ENCODE results near the gene DNAH14. TPM values are rescaled to one million over a fixed set of nuclear protein-coding genes. Genes with fewer than 3 reads are reported as not detected.
A peak's percentile ranks its signal among the peaks of the same experiment; 100 is the strongest.

Gene DNAH14
- total and polyA plus RNA-seq, 2 of the 13 experiments (the other 11 are each of a cell fraction or from before 2014, with no cell fraction given), result 4.5 to 27.5 TPM

DNA sequence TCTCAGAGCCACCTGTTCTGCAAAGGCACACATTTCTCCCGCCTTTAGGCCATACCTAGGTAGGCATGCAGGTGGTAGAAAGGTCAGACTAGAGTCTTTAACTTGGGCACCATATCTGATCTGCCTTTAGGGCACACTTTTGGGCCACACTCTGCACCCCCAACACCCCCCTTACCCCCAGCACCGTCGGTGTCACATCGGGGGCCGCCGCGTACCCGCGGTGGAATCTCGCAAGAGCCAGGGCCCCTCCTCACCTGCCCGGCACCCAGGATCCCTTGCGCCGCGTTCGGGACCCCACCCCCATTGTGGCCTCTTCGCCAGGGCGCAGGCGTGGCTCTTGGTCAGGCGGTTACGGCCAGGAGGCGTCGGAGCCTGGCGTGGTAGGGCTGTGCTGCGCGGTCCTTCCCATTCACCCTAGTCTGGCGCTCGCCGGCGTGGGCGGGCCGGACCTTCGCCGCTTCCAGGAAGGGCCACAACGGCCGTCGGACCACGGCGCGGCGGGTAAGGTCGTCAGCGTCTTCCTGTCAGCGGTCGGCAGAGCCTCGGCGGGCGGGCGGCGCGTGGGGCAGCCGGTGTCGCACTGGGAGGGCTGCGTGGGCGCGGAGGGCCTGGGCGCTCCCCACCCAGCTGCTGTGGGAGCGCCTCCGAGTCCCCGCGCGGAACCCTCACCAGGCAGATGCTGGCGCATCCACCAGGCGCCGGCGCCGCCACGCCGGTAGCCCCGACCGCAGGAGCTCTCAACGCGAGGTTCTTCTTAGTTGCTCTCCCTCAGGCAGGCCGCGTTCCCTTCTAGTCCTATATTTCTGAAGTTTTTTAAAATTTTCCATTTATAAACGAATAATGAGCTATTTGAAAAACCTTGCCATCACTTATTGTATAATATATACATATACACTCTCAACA, at the start of gene DNAH14 (continued):
- TF ChIP-seq MATR3 (CRISPR knock-in tag; IDR thresholded peaks at IDR 0.05) (no peak), SP1 (IDR thresholded peaks at IDR 0.05) (no peak), SP1 (CRISPR knock-in tag; IDR thresholded peaks at IDR 0.05) (peak; percentile 48; the same call in 1 of the 2 replicates), ADNP (CRISPR knock-in tag; IDR thresholded peaks at IDR 0.05) (no peak), ZNF713 (CRISPR knock-in tag; IDR thresholded peaks at IDR 0.05) (0 out of 2 replicates have a peak, but pooled peaks have one; percentile 61), ZNF891 (CRISPR knock-in tag; IDR thresholded peaks at IDR 0.05) (peak; percentile 97), TOPORS (CRISPR knock-in tag; IDR thresholded peaks at IDR 0.05) (peak; percentile 92), BRD4 (CRISPR knock-in tag; IDR thresholded peaks at IDR 0.05) (peak; percentile 92), NFE2L1 (CRISPR knock-in tag; IDR thresholded peaks at IDR 0.05; ENCODE audit: borderline replicate concordance) (peak; percentile 61; the same call in 1 of the 2 replicates), ZNF44 (CRISPR knock-in tag; IDR thresholded peaks at IDR 0.05) (peak; percentile 90), NAIF1 (CRISPR knock-in tag; IDR thresholded peaks at IDR 0.05; ENCODE audit: borderline replicate concordance) (peak; percentile 41; the same call in 1 of the 2 replicates), GABPA (IDR thresholded peaks at IDR 0.05; ENCODE audit: low read depth, low read length) (peak; percentile 47; the same call in 1 of the 2 replicates), GABPA (CRISPR knock-in tag; IDR thresholded peaks at IDR 0.05; ENCODE audit: low read depth) (no peak), ZNF761 (CRISPR knock-in tag; conservative IDR thresholded peaks at IDR 0.05) (0 out of 2 replicates have a peak, but pooled peaks have one; percentile 27), MAZ (IDR thresholded peaks at IDR 0.05; ENCODE audit: borderline replicate concordance, low read depth, low read length) (no peak), MAZ (CRISPR knock-in tag; IDR thresholded peaks at IDR 0.05; ENCODE audit: low read depth) (peak; percentile 87; the same call in 1 of the 2 replicates), BHLHE40 (IDR thresholded peaks at IDR 0.05; ENCODE audit: low read length) (no peak), PAX8 (CRISPR knock-in tag; IDR thresholded peaks at IDR 0.05; ENCODE audit: borderline replicate concordance) (peak; percentile 74; the same call in 1 of the 2 replicates), KAT2B (IDR thresholded peaks at IDR 0.05; ENCODE audit: borderline replicate concordance, low read depth, low read length) (no peak), CHD2 (IDR thresholded peaks at IDR 0.05; ENCODE audit: low read depth, low read length) (peak; percentile 57; the same call in 1 of the 2 replicates)
- TF ChIP-seq, protein P1, sequence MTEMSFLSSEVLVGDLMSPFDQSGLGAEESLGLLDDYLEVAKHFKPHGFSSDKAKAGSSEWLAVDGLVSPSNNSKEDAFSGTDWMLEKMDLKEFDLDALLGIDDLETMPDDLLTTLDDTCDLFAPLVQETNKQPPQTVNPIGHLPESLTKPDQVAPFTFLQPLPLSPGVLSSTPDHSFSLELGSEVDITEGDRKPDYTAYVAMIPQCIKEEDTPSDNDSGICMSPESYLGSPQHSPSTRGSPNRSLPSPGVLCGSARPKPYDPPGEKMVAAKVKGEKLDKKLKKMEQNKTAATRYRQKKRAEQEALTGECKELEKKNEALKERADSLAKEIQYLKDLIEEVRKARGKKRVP (CRISPR knock-in tag; IDR thresholded peaks at IDR 0.05), result 0 out of 4 replicates have a peak, but pooled peaks of 1 of the 2 experiments have one; percentile 33
- TF ChIP-seq, protein P2, sequence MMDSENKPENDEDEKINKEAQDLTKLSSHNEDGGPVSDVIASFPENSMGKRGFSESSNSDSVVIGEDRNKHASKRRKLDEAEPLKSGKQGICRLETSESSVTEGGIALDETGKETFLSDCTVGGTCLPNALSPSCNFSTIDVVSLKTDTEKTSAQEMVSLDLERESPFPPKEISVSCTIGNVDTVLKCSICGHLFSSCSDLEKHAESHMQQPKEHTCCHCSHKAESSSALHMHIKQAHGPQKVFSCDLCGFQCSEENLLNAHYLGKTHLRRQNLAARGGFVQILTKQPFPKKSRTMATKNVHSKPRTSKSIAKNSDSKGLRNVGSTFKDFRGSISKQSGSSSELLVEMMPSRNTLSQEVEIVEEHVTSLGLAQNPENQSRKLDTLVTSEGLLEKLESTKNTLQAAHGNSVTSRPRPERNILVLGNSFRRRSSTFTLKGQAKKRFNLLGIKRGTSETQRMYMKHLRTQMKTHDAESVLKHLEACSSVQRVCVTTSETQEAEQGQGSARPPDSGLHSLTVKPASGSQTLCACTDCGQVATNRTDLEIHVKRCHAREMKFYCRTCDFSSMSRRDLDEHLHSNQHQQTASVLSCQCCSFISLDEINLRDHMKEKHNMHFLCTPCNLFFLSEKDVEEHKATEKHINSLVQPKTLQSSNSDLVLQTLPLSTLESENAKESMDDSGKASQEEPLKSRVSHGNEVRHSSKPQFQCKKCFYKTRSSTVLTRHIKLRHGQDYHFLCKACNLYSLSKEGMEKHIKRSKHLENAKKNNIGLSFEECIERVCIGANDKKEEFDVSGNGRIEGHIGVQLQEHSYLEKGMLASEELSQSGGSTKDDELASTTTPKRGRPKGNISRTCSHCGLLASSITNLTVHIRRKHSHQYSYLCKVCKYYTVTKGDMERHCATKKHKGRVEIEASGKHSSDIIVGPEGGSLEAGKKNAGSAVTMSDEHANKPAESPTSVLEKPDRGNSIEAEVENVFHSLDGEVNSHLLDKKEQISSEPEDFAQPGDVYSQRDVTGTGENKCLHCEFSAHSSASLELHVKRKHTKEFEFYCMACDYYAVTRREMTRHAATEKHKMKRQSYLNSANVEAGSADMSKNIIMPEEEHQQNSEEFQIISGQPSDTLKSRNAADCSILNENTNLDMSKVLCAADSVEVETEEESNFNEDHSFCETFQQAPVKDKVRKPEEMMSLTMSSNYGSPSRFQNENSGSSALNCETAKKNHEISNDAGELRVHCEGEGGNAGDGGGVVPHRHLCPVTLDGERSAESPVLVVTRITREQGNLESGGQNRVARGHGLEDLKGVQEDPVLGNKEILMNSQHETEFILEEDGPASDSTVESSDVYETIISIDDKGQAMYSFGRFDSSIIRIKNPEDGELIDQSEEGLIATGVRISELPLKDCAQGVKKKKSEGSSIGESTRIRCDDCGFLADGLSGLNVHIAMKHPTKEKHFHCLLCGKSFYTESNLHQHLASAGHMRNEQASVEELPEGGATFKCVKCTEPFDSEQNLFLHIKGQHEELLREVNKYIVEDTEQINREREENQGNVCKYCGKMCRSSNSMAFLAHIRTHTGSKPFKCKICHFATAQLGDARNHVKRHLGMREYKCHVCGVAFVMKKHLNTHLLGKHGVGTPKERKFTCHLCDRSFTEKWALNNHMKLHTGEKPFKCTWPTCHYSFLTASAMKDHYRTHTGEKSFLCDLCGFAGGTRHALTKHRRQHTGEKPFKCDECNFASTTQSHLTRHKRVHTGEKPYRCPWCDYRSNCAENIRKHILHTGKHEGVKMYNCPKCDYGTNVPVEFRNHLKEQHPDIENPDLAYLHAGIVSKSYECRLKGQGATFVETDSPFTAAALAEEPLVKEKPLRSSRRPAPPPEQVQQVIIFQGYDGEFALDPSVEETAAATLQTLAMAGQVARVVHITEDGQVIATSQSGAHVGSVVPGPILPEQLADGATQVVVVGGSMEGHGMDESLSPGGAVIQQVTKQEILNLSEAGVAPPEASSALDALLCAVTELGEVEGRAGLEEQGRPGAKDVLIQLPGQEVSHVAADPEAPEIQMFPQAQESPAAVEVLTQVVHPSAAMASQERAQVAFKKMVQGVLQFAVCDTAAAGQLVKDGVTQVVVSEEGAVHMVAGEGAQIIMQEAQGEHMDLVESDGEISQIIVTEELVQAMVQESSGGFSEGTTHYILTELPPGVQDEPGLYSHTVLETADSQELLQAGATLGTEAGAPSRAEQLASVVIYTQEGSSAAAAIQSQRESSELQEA (CRISPR knock-in tag; IDR thresholded peaks at IDR 0.05; ENCODE audit: not compliant biosample characterization), result peak; percentile 98
